HepG2 (cell line): Measurements from ENCODE around the gene WNT5A. TPM values are rescaled to one million over a fixed set of nuclear protein-coding genes. Genes with fewer than 3 reads are reported as not detected.

Experiments used
- ATAC-seq: fragments of 200-7000 bp; cut with Tn5 transposase; 3 replicates; pipeline ENCODE4 v1.9.1; 2020; ENCODE audit warnings: mild to moderate bottlenecking, moderate library complexity
- BruUV-seq: library from RNA; stranded (reverse); fragments of 400-500 nt; replicated peaks from 2 replicates; lab custom pipeline; 2021; lab: Mats Ljungman, UMichigan
- CTCF ChIA-PET: fragments of 300-600 bp; formaldehyde crosslinking; extraction: SDS; loops from one replicate; lab custom pipeline; 2021; ENCODE audit warnings: low total read pairs, inconsistent platforms, low intra/inter-chr PET ratio; lab: Yijun Ruan, JAX
- POLR2A ChIA-PET: fragments of 350-600 bp; sonication (Branson Sonifier 250); formaldehyde crosslinking; loops from one replicate; lab custom pipeline; 2020; ENCODE audit warnings: antibody characterized with exemption, inconsistent platforms; lab: Yijun Ruan, JAX
- DNase-seq: peaks from one replicate; pipeline ENCODE4 v3.0.0-alpha.2; 2015; ENCODE audit warnings: low spot score
- FAIRE-seq: peaks from 3 replicates; lab custom pipeline; 2011; peaks lifted over from hg19 to GRCh38; lab: Jason Lieb, UNC
- H2AFZ ChIP-seq: one replicate; pipeline ENCODE4 v1.6.1; 2011; ENCODE audit warnings: low read length, inconsistent platforms
- H3K27ac ChIP-seq: fragments of 300-600 bp; 3 replicates; pipeline ENCODE4 v1.8.0; 2011; ENCODE audit warnings: mixed run types, mild to moderate bottlenecking, mixed read lengths, low read length, inconsistent platforms; ENCODE audit not compliant: insufficient read depth; ENCODE audit errors: extremely low read length
- H3K27me3 ChIP-seq, 2 experiments: fragments of 200-600 bp in 1 of 2; 2 replicates in 1 of 2; 3 replicates in 1 of 2; pipeline versions ENCODE4 v1.6.0 to v1.8.0; 2011; ENCODE audit warnings: low read length in 2 of 2, mild to moderate bottlenecking in 2 of 2, moderate library complexity in 2 of 2, inconsistent platforms in 1 of 2; ENCODE audit not compliant: insufficient read depth in 2 of 2, control insufficient read depth in 1 of 2
- H3K36me3 ChIP-seq, 2 experiments: fragments of 200-600 bp in 1 of 2; replicated peaks in 1 of 2; 2 replicates in 1 of 2; 3 replicates in 1 of 2; pipeline versions ENCODE4 v1.5.1 to v1.8.0; 2011; ENCODE audit warnings: low read length in 2 of 2, inconsistent platforms in 1 of 2; ENCODE audit not compliant: insufficient read depth in 2 of 2, control insufficient read depth in 1 of 2
- H3K4me1 ChIP-seq: 2 replicates; pipeline ENCODE4 v1.5.1; 2012; ENCODE audit warnings: low read length, inconsistent platforms; ENCODE audit not compliant: insufficient read depth
- H3K4me2 ChIP-seq: 2 replicates; pipeline ENCODE4 v1.6.0; 2011; ENCODE audit warnings: low read depth, low read length, inconsistent platforms
- H3K4me3 ChIP-seq, 3 experiments: fragments of 200-600 bp in 1 of 3; sonication (generic), shearing (Covaris generic) in 1 of 3; replicated peaks in 1 of 3; 2 replicates each; pipeline ENCODE4 v1.5.1; 2011 to 2016; ENCODE audit warnings: low read length in 3 of 3, inconsistent platforms in 2 of 3, low read depth in 2 of 3, mild to moderate bottlenecking in 2 of 3, control low read depth in 1 of 3, mixed read lengths in 1 of 3; ENCODE audit not compliant: insufficient read depth in 1 of 3
- H3K79me2 ChIP-seq: one replicate; pipeline ENCODE4 v1.6.1; 2011; ENCODE audit warnings: low read length, inconsistent platforms; ENCODE audit not compliant: insufficient read depth
- H3K9ac ChIP-seq: 2 replicates; pipeline ENCODE4 v1.6.0; 2011; ENCODE audit warnings: mild to moderate bottlenecking, low read depth, low read length, inconsistent platforms; ENCODE audit not compliant: insufficient read depth
- H3K9me3 ChIP-seq: 2 replicates; pipeline ENCODE4 v1.5.1; 2012; ENCODE audit warnings: mild to moderate bottlenecking, low read length
- H4K20me1 ChIP-seq: 2 replicates; pipeline ENCODE4 v1.6.0; 2011; ENCODE audit warnings: inconsistent platforms, mild to moderate bottlenecking, low read length, moderate library complexity; ENCODE audit not compliant: insufficient read depth
- ADNP ChIP-seq: sonication (generic); formaldehyde crosslinking; IDR thresholded peaks from 2 replicates; pipeline ENCODE4 v1.4.0; 2020; ENCODE audit warnings: missing genetic modification reagents
- ARNT ChIP-seq: fragments of 450-650 bp; IDR thresholded peaks from 2 replicates; pipeline ENCODE4 v1.6.1; 2017
- EZH2 ChIP-seq: conservative IDR thresholded peaks from 2 replicates; pipeline ENCODE4 v1.6.1; 2012; ENCODE audit warnings: mild to moderate bottlenecking, low read depth, low read length, moderate library complexity
- GTF3A ChIP-seq: sonication (generic); formaldehyde crosslinking; conservative IDR thresholded peaks from 2 replicates; pipeline ENCODE4 v1.4.0; 2020; ENCODE audit warnings: mild to moderate bottlenecking, missing genetic modification reagents
- HOXA5 ChIP-seq: sonication (generic); formaldehyde crosslinking; IDR thresholded peaks from 2 replicates; pipeline ENCODE4 v1.4.0; 2020; ENCODE audit warnings: missing genetic modification reagents
- KDM2A ChIP-seq: sonication (generic); formaldehyde crosslinking; IDR thresholded peaks from 2 replicates; pipeline ENCODE4 v1.4.0; 2020; ENCODE audit warnings: low read depth, missing genetic modification reagents, borderline replicate concordance
- SMARCC2 ChIP-seq: fragments of 450-650 bp; IDR thresholded peaks from 2 replicates; pipeline ENCODE4 v1.6.1; 2017; ENCODE audit warnings: antibody characterized with exemption, mild to moderate bottlenecking
- TMF1 ChIP-seq: sonication (generic); formaldehyde crosslinking; IDR thresholded peaks from 2 replicates; pipeline ENCODE4 v1.8.1; 2022; ENCODE audit warnings: low read depth, missing genetic modification reagents
- U2AF2 ChIP-seq: fragments of 200-400 bp; formaldehyde crosslinking; IDR thresholded peaks from 2 replicates; pipeline ENCODE4 v1.6.1; 2017; ENCODE audit warnings: low read depth, mild to moderate bottlenecking, low read length
- YEATS4 ChIP-seq: sonication (generic); formaldehyde crosslinking; IDR thresholded peaks from 2 replicates; pipeline ENCODE4 v1.4.0; 2020; ENCODE audit warnings: missing genetic modification reagents, borderline replicate concordance
- ZKSCAN1 ChIP-seq: fragments of 150-350 bp; IDR thresholded peaks from 2 replicates; pipeline ENCODE4 v1.6.1; 2014; ENCODE audit warnings: low read length
- ZNF10 ChIP-seq: sonication (generic); formaldehyde crosslinking; IDR thresholded peaks from 2 replicates; pipeline ENCODE4 v1.4.0; 2020; ENCODE audit warnings: mild to moderate bottlenecking, low read depth, missing genetic modification reagents, borderline replicate concordance
- ZNF331 ChIP-seq: sonication (generic); formaldehyde crosslinking; IDR thresholded peaks from 2 replicates; pipeline ENCODE4 v1.4.0; 2020; ENCODE audit warnings: missing genetic modification reagents
- ZNF33A ChIP-seq: sonication (generic); formaldehyde crosslinking; IDR thresholded peaks from 2 replicates; pipeline ENCODE4 v1.5.1; 2020; ENCODE audit warnings: missing genetic modification reagents, mild to moderate bottlenecking, moderate library complexity, borderline replicate concordance
- ZNF496 ChIP-seq: sonication (generic); formaldehyde crosslinking; IDR thresholded peaks from 2 replicates; pipeline ENCODE4 v1.8.1; 2023; ENCODE audit warnings: mild to moderate bottlenecking, moderate library complexity, missing genetic modification reagents; ENCODE audit not compliant: insufficient replicate concordance
- WGBS: methylation state at CpG from one replicate; pipeline ENCODE4 v1.1.6; 2017; ENCODE audit warnings: low lambda C conversion rate; 5-methylcytosine and 5-hydroxymethylcytosine counted together
- in situ Hi-C: cut with HindIII; loops from 2 replicates; pipeline ENCODE4 v1.10.0; 2017; ENCODE audit warnings: low pct_unique_long_range_greater_than_20kb; ENCODE audit not compliant: extremely low pct_ligation_motif_present
- intact Hi-C: fragments of 100-400 bp; cut with micrococcal nuclease; formaldehyde crosslinking; loops from one replicate; pipeline ENCODE4 v1.10.0; 2022; ENCODE audit not compliant: unreplicated experiment
- polyA plus RNA-seq, 8 experiments: library from polyadenylated mRNA; depleted of rRNA in 3 of 8; stranded (reverse) in 7 of 8; unstranded in 1 of 8; fragments of >200 nt; fragmentation: Illumina TruSeq in 4 of 8; extraction: Trizol in 4 of 8; gene quantifications; 2 replicates each; pipeline versions ENCODE4 v1.2.1 to v1.2.3, GENCODE V29; 2011 to 2016; ENCODE audit warnings: low read depth in 4 of 8, missing spikeins in 1 of 8, mixed read lengths in 1 of 8; ENCODE audit not compliant: insufficient read depth in 1 of 8
- total RNA-seq, 5 experiments: library from RNA; depleted of rRNA; stranded (reverse); fragments of >200 nt; fragmentation: Illumina TruSeq; extraction: Trizol; gene quantifications; 2 replicates each; pipeline ENCODE4 v1.2.3, GENCODE V29; 2016; ENCODE audit warnings: low read depth in 1 of 5
- TF ChIP-seq, protein P1 (sequence below): sonication (generic); formaldehyde crosslinking; IDR thresholded peaks from 2 replicates; pipeline ENCODE4 v1.4.0; 2020; ENCODE audit warnings: mild to moderate bottlenecking, missing genetic modification reagents
- TF ChIP-seq, protein P2 (sequence below): sonication (generic); formaldehyde crosslinking; IDR thresholded peaks from 2 replicates; pipeline ENCODE4 v1.9.0; 2022; ENCODE audit warnings: low read depth, missing genetic modification reagents

Gene WNT5A
- total and polyA plus RNA-seq, 2 of the 13 experiments (the other 11 are each of a cell fraction or from before 2014, with no cell fraction given), result not detected

DNA sequence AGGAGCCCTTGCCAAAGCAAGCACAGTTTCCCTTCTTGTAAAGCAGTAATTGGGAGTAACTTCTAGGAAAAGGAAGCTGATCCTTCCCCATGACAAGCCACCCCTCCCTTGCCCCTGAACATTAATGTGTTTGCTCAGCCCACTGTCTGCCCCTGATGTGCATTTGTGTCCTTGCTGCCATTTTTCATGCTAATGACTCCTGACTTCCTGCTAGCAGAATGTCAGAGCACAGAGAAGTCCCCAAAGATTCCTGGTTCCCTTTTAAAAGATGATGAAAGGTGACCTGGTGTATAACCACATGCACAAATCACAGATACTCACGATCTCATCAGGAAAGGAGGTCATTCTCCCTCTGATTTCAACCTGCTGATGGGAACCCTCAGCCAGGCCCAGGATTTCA is 44.2 kb upstream of the WNT5A start:
- Histone ChIP-seq H3K4me2 (no peak overlapping the region), H3K9ac (no peak overlapping the region), H3K9me3 (no peaks in the 10 kb centered on the region)
- no peak for ATAC-seq
- TF ChIP-seq ADNP (CRISPR knock-in tag) (no peak), KDM2A (no peak), EZH2 (no peak), U2AF2 (no peak), ZNF10 (CRISPR knock-in tag) (no peak), YEATS4 (no peak), ZNF33A (no peak), ZKSCAN1 (no peak), ZNF331 (CRISPR knock-in tag) (no peak), ZNF496 (CRISPR knock-in tag) (no peak), TMF1 (CRISPR knock-in tag) (no peak), SMARCC2 (no peak), GTF3A (no peak), ARNT (no peak), HOXA5 (CRISPR knock-in tag) (no peak)
- TF ChIP-seq, protein P1, sequence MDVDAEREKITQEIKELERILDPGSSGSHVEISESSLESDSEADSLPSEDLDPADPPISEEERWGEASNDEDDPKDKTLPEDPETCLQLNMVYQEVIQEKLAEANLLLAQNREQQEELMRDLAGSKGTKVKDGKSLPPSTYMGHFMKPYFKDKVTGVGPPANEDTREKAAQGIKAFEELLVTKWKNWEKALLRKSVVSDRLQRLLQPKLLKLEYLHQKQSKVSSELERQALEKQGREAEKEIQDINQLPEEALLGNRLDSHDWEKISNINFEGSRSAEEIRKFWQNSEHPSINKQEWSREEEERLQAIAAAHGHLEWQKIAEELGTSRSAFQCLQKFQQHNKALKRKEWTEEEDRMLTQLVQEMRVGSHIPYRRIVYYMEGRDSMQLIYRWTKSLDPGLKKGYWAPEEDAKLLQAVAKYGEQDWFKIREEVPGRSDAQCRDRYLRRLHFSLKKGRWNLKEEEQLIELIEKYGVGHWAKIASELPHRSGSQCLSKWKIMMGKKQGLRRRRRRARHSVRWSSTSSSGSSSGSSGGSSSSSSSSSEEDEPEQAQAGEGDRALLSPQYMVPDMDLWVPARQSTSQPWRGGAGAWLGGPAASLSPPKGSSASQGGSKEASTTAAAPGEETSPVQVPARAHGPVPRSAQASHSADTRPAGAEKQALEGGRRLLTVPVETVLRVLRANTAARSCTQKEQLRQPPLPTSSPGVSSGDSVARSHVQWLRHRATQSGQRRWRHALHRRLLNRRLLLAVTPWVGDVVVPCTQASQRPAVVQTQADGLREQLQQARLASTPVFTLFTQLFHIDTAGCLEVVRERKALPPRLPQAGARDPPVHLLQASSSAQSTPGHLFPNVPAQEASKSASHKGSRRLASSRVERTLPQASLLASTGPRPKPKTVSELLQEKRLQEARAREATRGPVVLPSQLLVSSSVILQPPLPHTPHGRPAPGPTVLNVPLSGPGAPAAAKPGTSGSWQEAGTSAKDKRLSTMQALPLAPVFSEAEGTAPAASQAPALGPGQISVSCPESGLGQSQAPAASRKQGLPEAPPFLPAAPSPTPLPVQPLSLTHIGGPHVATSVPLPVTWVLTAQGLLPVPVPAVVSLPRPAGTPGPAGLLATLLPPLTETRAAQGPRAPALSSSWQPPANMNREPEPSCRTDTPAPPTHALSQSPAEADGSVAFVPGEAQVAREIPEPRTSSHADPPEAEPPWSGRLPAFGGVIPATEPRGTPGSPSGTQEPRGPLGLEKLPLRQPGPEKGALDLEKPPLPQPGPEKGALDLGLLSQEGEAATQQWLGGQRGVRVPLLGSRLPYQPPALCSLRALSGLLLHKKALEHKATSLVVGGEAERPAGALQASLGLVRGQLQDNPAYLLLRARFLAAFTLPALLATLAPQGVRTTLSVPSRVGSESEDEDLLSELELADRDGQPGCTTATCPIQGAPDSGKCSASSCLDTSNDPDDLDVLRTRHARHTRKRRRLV (CRISPR knock-in tag), result no peak
- TF ChIP-seq, protein P2, sequence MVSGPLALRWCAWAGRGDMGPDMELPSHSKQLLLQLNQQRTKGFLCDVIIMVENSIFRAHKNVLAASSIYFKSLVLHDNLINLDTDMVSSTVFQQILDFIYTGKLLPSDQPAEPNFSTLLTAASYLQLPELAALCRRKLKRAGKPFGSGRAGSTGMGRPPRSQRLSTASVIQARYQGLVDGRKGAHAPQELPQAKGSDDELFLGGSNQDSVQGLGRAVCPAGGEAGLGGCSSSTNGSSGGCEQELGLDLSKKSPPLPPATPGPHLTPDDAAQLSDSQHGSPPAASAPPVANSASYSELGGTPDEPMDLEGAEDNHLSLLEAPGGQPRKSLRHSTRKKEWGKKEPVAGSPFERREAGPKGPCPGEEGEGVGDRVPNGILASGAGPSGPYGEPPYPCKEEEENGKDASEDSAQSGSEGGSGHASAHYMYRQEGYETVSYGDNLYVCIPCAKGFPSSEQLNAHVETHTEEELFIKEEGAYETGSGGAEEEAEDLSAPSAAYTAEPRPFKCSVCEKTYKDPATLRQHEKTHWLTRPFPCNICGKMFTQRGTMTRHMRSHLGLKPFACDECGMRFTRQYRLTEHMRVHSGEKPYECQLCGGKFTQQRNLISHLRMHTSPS (CRISPR knock-in tag), result no peak
- TF ChIP-seq, all 625 proteins: peak for 0
- POLR2A ChIA-PET, result no interaction called here
- H3K4me1 ChIP-seq, result peaks cover 7% of the 10 kb centered on the region
- no peaks in the 10 kb centered on the region; a peak in 1 of 5 replicates for H3K27me3 ChIP-seq
- H3K36me3 ChIP-seq, result no peaks in the 10 kb centered on the region
- intact Hi-C loops (no loop called here), in situ Hi-C loops (no loop called here)
- H2AFZ ChIP-seq, result no peak overlapping the region
- H3K4me3 ChIP-seq, result no peak overlapping the region
- CTCF ChIA-PET, result no interaction called here
- no peaks in the 10 kb centered on the region for H3K79me2 ChIP-seq
- no peak for DNase-seq
- H4K20me1 ChIP-seq, result no peaks in the 10 kb centered on the region
- no peak for FAIRE-seq
- BruUV-seq, result no TSS peak
- WGBS, result 0% methylated on average over 1 of the region's 1 CpG
- no peak overlapping the region for H3K27ac ChIP-seq
